HFF-Myc (cell line): ENCODE results near the gene PRSS33.
A peak's percentile ranks its signal among the peaks of the same experiment; 100 is the strongest.

ENCODE experiments used
- DNase-seq: peaks from one replicate; pipeline ENCODE4 v3.0.0-alpha.2; 2011; ENCODE audit warnings: low read depth; ENCODE audit errors: extremely low read depth
- H3K4me3 ChIP-seq: replicated peaks from 2 replicates; pipeline ENCODE4 v1.5.1; 2011; ENCODE audit warnings: low read depth, mild to moderate bottlenecking, control low read depth, low read length
- TF ChIP-seq, protein P1 (sequence below): IDR thresholded peaks from 2 replicates; pipeline ENCODE4 v1.5.1; 2012; ENCODE audit warnings: mild to moderate bottlenecking, low read depth, low read length, control low read depth; ENCODE audit errors: missing control alignments

The PRSS33 gene

DNA sequence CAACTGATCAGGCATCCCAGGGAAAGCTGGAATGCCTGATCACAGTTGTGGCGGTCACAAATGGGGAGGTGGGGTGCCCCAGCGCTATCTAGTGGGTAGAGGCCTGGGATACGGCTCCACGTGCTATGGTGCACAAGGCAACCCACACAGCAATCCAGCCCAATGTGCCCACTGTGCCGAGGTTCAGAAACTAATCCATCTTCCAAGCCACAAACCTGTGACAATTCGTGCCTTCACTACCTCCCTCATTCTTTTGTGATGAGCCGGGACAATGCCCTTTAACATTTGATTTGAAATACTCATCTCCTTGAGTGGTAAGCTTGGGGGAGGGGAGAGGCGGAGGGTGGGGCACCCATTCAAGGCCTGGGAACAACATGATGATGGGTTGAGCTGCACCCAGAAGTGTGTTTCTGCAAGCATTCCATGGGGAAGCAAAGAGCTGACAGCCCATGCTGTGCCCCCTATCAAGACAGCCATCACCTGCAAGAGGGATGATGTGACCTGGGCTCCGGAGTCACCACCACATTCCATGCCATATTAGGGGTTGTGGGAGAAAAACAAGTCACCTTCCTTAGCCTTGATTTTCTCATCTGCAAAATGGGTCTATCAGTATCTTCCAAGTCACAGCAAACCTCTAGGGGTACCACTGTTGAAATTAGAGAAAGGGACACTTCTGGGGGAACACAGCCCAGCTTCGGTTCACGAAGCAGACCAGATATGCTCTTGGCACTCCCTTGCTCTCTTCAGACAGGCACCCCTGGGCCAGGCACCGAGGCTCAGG lies 14.0 kb downstream of the PRSS33 start:
- no peak for DNase-seq
- H3K4me3 ChIP-seq, result no peak overlapping the region
- TF ChIP-seq, protein P1, sequence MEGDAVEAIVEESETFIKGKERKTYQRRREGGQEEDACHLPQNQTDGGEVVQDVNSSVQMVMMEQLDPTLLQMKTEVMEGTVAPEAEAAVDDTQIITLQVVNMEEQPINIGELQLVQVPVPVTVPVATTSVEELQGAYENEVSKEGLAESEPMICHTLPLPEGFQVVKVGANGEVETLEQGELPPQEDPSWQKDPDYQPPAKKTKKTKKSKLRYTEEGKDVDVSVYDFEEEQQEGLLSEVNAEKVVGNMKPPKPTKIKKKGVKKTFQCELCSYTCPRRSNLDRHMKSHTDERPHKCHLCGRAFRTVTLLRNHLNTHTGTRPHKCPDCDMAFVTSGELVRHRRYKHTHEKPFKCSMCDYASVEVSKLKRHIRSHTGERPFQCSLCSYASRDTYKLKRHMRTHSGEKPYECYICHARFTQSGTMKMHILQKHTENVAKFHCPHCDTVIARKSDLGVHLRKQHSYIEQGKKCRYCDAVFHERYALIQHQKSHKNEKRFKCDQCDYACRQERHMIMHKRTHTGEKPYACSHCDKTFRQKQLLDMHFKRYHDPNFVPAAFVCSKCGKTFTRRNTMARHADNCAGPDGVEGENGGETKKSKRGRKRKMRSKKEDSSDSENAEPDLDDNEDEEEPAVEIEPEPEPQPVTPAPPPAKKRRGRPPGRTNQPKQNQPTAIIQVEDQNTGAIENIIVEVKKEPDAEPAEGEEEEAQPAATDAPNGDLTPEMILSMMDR, result no peak

DNA sequence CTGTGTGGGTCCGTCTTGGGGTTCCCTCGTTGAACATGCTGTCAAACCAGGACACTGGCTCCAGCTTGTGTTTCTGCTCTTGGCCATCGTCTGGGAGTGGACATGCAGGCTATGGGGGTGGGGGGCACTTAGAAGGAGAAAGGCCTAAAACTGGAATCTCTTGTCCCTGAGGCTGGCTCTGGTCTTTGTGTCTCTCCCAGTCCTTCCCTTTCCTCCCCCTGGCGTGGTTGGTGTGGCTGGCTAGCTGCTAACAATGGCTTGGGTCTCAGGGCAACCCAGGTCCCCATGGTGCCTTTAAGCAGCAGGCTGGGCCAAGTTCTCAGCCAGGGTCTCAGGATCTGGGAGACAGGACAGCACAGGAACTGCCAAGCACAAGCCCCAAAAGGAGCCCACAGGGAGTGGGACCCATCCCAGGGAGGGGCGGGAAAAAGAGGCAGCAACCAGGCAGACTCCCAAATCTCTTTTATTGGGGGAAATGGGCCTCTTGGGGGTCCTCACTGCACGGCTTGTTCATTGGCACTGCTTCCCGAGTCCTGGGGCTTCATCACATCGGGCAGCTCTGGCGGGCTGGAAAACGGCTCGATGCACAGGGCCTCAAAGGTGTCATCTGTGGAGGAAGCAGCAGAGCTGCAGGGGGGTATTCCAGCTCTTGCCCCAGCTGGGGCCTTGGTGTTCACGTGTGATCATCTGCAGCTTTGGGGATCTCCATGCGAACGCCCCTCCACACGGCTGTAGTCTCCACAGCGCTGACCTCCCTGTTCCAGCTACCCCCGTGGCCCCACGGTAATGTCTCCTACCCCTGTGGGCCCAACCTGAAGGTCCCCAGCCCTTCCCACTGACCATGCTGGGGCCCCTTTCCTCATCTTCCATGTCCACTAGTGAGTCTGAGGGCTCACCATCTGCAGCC lies 15.6 kb downstream of the PRSS33 start:
- TF ChIP-seq, protein P1, result no peak
- no peak overlapping the region for H3K4me3 ChIP-seq
- no peak for DNase-seq

DNA sequence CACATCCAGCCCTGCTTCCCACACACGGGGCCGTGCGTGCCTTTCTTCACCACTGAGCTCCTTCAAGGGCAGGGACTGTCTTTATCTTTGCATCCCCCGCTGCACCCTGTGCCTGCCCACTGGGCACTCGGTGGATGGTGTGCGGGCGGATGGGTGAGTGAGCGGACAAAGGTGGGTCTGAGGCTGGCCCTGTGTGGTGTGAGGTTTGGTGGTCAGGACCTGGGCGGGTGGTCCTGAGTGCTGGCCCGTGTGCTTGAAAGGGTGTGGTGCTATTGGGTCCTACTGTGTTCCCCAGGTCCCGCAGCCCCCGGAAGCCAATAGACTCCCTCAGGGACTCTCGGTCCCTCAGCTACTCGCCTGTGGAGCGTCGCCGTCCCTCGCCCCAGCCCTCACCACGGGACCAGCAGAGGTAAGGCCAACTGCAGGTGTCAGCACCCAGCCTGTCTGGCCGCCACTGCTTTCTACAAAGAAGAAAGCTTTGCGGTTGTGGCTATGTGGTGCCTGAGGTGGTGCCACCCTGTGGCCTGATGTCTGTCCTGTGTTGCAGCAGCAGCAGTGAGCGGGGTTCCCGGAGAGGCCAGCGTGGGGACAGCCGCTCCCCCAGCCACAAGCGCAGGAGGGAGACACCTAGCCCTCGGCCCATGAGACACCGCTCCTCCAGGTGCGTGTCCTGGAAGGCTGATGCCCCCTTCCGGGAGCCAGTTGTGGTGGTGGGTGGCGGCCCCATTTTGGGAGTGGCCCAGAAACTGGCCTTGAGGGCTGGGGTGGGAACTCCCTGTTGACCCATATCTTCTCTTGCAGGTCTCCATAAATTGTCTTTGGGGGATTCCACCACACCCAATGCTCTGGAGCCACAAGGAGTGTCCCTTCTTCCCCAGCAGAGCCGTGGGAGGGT lies 17.1 kb downstream of the PRSS33 start:
- DNase-seq, result no peak
- no peak overlapping the region for H3K4me3 ChIP-seq
- TF ChIP-seq, protein P1, result peak; percentile 7

DNA sequence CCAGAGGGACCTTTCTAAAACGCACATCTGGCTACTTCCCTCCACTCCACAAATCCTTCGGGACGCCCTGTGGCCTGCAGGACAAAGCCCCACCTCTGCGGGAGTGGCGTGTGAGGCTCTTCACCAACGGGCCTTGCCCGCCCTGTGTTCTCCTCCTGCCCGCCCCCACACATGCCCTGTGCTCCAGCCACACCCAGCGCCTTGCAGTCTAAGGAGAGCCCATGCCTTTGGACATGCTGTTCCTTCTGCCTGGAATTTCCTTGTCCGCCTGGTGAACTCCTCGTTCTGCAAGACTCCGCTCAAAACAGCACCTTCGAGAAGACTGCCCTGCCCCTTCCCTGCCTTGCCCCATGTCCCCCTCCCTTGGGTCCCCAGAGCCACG lies 17.7 kb downstream of the PRSS33 start:
- no peak overlapping the region for H3K4me3 ChIP-seq
- TF ChIP-seq, protein P1, result no peak
- no peak for DNase-seq

DNA sequence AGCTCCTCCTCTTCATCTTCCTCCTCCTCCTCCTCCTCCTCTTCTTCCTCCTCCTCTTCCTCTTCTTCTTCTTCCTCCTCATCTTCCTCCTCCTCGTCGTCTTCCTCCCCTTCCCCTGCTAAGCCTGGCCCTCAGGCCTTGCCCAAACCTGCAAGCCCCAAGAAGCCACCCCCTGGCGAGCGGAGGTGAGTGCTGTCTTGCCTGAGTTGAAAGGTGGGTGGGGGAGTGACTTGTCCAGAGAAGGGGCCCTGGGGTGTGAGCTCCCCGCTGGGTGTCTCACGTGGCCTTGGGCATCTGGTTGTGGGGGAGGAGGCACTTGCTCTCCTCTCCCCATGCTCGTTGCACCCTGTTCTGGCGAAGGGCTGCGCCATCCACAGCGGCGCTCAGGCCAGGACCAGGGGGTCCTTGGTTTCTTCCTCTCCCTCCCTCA lies 18.2 kb downstream of the PRSS33 start:
- TF ChIP-seq, protein P1, result no peak
- DNase-seq, result no peak

DNA sequence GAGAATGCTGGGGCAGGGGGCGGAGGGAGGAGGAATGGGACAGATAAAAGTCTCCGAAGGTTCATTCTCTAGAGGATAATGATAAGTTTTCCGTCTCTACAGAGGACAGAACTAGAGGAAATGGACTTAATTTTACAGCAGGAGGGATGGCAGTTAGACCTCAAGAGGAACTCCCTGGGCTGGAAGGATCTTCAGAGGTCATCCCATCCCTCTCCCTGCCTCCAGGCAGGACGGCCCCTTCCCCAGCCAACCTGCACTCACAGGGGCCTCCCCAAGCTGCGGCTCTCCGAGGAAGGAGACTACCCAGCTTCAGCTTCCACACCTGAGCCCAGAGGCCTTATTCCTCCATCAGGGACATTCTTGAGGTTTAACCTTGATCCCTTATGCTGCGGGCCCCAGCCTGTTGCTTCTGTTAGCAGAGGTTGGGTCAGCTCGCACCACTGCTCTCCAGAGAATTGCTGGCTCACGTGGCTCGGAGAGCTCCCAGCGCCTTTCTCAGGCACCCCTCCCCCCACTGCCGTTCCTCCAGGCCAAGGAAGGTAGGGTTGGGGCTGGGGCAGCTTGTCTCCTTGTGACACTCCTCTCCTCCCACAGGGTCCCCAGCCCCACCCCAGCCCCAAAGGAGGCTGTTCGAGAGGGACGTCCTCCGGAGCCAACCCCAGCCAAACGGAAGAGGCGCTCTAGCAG lies 18.8 kb downstream of the PRSS33 start:
- TF ChIP-seq, protein P1, result no peak
- no peak overlapping the region for H3K4me3 ChIP-seq
- DNase-seq, result no peak

More for the DNA sequence above, 18.2 kb downstream of the PRSS33 start:
- no peak overlapping the region for H3K4me3 ChIP-seq
